Hepatocyte (in vitro differentiated cells): ENCODE data around the gene MEAK7. TPM values are rescaled to one million over a fixed set of nuclear protein-coding genes. Genes with fewer than 3 reads are reported as not detected.

ENCODE experiments used
- DNase-seq: peaks from one replicate; pipeline ENCODE4 v3.0.0-alpha.2; 2016; ENCODE audit warnings: low spot score
- H2AFZ ChIP-seq: fragments of 200-600 bp; sonication (generic); 2 replicates; pipeline ENCODE4 v1.6.0; 2016; ENCODE audit warnings: antibody characterized with exemption, mild to moderate bottlenecking
- H3K27ac ChIP-seq: fragments of 200-600 bp; sonication (generic); 2 replicates; pipeline ENCODE4 v1.5.1; 2016; ENCODE audit warnings: mild to moderate bottlenecking
- H3K27me3 ChIP-seq: fragments of 200-600 bp; sonication (generic); 2 replicates; pipeline ENCODE4 v1.6.1; 2016
- H3K36me3 ChIP-seq: fragments of 200-600 bp; sonication (generic); replicated peaks from 2 replicates; pipeline ENCODE4 v1.5.1; 2016; ENCODE audit warnings: low read depth; ENCODE audit not compliant: insufficient read depth
- H3K4me1 ChIP-seq: fragments of 200-600 bp; sonication (generic); 2 replicates; pipeline ENCODE4 v1.5.1; 2016; ENCODE audit warnings: mild to moderate bottlenecking, moderate library complexity; ENCODE audit not compliant: insufficient read depth
- H3K4me2 ChIP-seq: fragments of 200-600 bp; sonication (generic); 2 replicates; pipeline ENCODE4 v1.6.0; 2016
- H3K4me3 ChIP-seq: fragments of 200-600 bp; sonication (generic); 2 replicates; pipeline ENCODE4 v1.5.1; 2016; ENCODE audit warnings: mild to moderate bottlenecking
- H3K79me2 ChIP-seq: fragments of 200-600 bp; sonication (generic); 2 replicates; pipeline ENCODE4 v1.6.0; 2017; ENCODE audit warnings: mild to moderate bottlenecking
- H3K9me2 ChIP-seq: fragments of 200-600 bp; sonication (generic); replicated peaks from 2 replicates; pipeline ENCODE4 v1.6.0; 2017; ENCODE audit warnings: mild to moderate bottlenecking; ENCODE audit not compliant: insufficient read depth
- H3K9me3 ChIP-seq: fragments of 200-600 bp; sonication (generic); 2 replicates; pipeline ENCODE4 v1.5.1; 2016; ENCODE audit warnings: low read depth, mild to moderate bottlenecking
- H4K20me1 ChIP-seq: fragments of 200-600 bp; sonication (generic); 2 replicates; pipeline ENCODE4 v1.6.0; 2016; ENCODE audit warnings: mild to moderate bottlenecking; ENCODE audit not compliant: insufficient read depth, poor library complexity, severe bottlenecking
- CTCF ChIP-seq: fragments of 200-600 bp; sonication (generic); IDR thresholded peaks from 2 replicates; pipeline ENCODE4 v1.5.1; 2016; ENCODE audit warnings: antibody characterized with exemption, mild to moderate bottlenecking; ENCODE audit not compliant: poor library complexity
- EZH2 ChIP-seq: fragments of 200-600 bp; sonication (generic); IDR thresholded peaks from 2 replicates; pipeline ENCODE4 v1.6.1; 2016; ENCODE audit warnings: antibody characterized with exemption, mild to moderate bottlenecking, borderline replicate concordance
- EZH2phosphoT487 ChIP-seq: fragments of 200-600 bp; sonication (generic); IDR thresholded peaks from one replicate; pipeline ENCODE4 v1.6.1; 2018; ENCODE audit warnings: antibody characterized with exemption, mild to moderate bottlenecking, low read depth, moderate library complexity; ENCODE audit not compliant: unreplicated experiment, severe bottlenecking
- WGBS: methylation state at CpG from one replicate; pipeline ENCODE4 v1.1.6; 2016; ENCODE audit warnings: low lambda C conversion rate; ENCODE audit errors: missing lambda C conversion rate; 5-methylcytosine and 5-hydroxymethylcytosine counted together
- polyA plus RNA-seq: library from polyadenylated mRNA; unstranded; fragments of >200 nt; fragmentation: Nextera tagmentation; extraction: Ambion mirVana; gene quantifications from 2 replicates; pipeline ENCODE4 v1.2.1, GENCODE V29; 2016
- total RNA-seq: library from RNA; depleted of rRNA; stranded (reverse); fragments of >200 nt; gene quantifications from 2 replicates; pipeline ENCODE4 v1.2.3, GENCODE V29; 2014

Gene MEAK7
- total and polyA plus RNA-seq, 2 experiments from 2014 or later, result 21.6 to 29.7 TPM

- no peak for DNase-seq
- Histone ChIP-seq H3K27me3 (no peaks in the 10 kb centered on the region), H3K4me2 (no peak overlapping the region), H2AFZ (no peak overlapping the region), H3K36me3 (no peaks in the 10 kb centered on the region), H4K20me1 (no peaks in the 10 kb centered on the region), H3K4me3 (no peak overlapping the region), H3K27ac (no peak overlapping the region), H3K79me2 (no peaks in the 10 kb centered on the region), H3K9me3 (no peaks in the 10 kb centered on the region), H3K9me2 (no peaks in the 10 kb centered on the region), H3K4me1 (no peaks in the 10 kb centered on the region)
- TF ChIP-seq CTCF, result no peak
- TF ChIP-seq EZH2phosphoT487, result no peak
- TF ChIP-seq EZH2, result no peak
- WGBS, result 80% methylated on average over 7 of the region's 7 CpGs
These were observed 41.2 kb downstream of the MEAK7 start for GRCh38 chr16:84463221-84463620.

- WGBS, result 87% methylated on average over 23 of the region's 24 CpGs
- Histone ChIP-seq H3K4me2 (no peak overlapping the region), H3K79me2 (no peaks in the 10 kb centered on the region), H3K27me3 (no peaks in the 10 kb centered on the region), H3K4me1 (no peaks in the 10 kb centered on the region), H4K20me1 (no peaks in the 10 kb centered on the region), H3K27ac (no peak overlapping the region), H3K4me3 (no peak overlapping the region), H3K9me3 (no peaks in the 10 kb centered on the region), H3K9me2 (no peaks in the 10 kb centered on the region), H2AFZ (no peak overlapping the region), H3K36me3 (no peaks in the 10 kb centered on the region)
- TF ChIP-seq EZH2 (no peak), CTCF (no peak)
- DNase-seq, result no peak
These were observed 41.9 kb downstream of the MEAK7 start for GRCh38 chr16:84462296-84463210.

GRCh38 chr16:84461413-84462295, 42.8 kb downstream of the MEAK7 start:
- Histone ChIP-seq H3K36me3 (no peaks in the 10 kb centered on the region), H3K27ac (no peak overlapping the region), H3K4me1 (no peaks in the 10 kb centered on the region), H3K27me3 (no peaks in the 10 kb centered on the region), H3K9me3 (no peaks in the 10 kb centered on the region), H3K4me2 (no peak overlapping the region), H3K9me2 (no peaks in the 10 kb centered on the region), H3K4me3 (no peak overlapping the region), H3K79me2 (no peaks in the 10 kb centered on the region), H4K20me1 (no peaks in the 10 kb centered on the region), H2AFZ (no peak overlapping the region)
- DNase-seq, result no peak
- WGBS, result 93% methylated on average over 30 of the region's 30 CpGs
- TF ChIP-seq EZH2 (no peak), CTCF (no peak), EZH2phosphoT487 (no peak)
